OCI-LY7 (cell line): Measurements from ENCODE around the gene ASCC1. TPM values are rescaled to one million over a fixed set of nuclear protein-coding genes. Genes with fewer than 3 reads are reported as not detected.

Source experiments
- BruUV-seq: library from RNA; stranded (reverse); fragments of 400-500 nt; replicated peaks from 2 replicates; lab custom pipeline; 2021; lab: Mats Ljungman, UMichigan
- CTCF ChIA-PET: fragments of 300-600 bp; sonication (Branson Sonifier 250); formaldehyde crosslinking; loops from one replicate; lab custom pipeline; 2022; ENCODE audit warnings: antibody characterized with exemption; ENCODE audit not compliant: unreplicated experiment; lab: Charles Lee
- POLR2A ChIA-PET: fragments of 300-600 bp; sonication (Branson Sonifier 250); formaldehyde crosslinking; loops from one replicate; lab custom pipeline; 2022; ENCODE audit warnings: antibody characterized with exemption; lab: Charles Lee
- DNase-seq: peaks from one replicate; pipeline ENCODE4 v3.0.0-alpha.2; 2015; ENCODE audit warnings: low spot score
- H2AFZ ChIP-seq: fragments of 200-600 bp; sonication (generic), shearing (Covaris generic); 2 replicates; pipeline ENCODE4 v1.6.1; 2014; ENCODE audit warnings: mild to moderate bottlenecking, antibody characterized with exemption, low read length, moderate library complexity
- H3K27ac ChIP-seq: fragments of 200-600 bp; sonication (generic); 2 replicates; pipeline ENCODE4 v1.5.1; 2014; ENCODE audit warnings: mixed run types, low read depth, mild to moderate bottlenecking, moderate library complexity, low read length, inconsistent platforms; ENCODE audit not compliant: poor library complexity, severe bottlenecking
- H3K36me3 ChIP-seq: fragments of 200-600 bp; sonication (generic); 2 replicates; pipeline ENCODE4 v1.6.1; 2014; ENCODE audit warnings: mild to moderate bottlenecking, antibody characterized with exemption, low read length, moderate library complexity, mixed read lengths; ENCODE audit not compliant: insufficient read depth
- H3K4me1 ChIP-seq: fragments of 200-600 bp; sonication (generic); 2 replicates; pipeline ENCODE4 v1.5.1; 2014; ENCODE audit warnings: mild to moderate bottlenecking, low read length; ENCODE audit not compliant: insufficient read depth, poor library complexity, severe bottlenecking
- H3K4me2 ChIP-seq: fragments of 200-600 bp; sonication (generic); 2 replicates; pipeline ENCODE4 v1.6.1; 2014; ENCODE audit warnings: mild to moderate bottlenecking, low read length
- H3K4me3 ChIP-seq: fragments of 200-600 bp; sonication (generic); 2 replicates; pipeline ENCODE4 v1.5.1; 2014; ENCODE audit warnings: mild to moderate bottlenecking, low read depth, low read length; ENCODE audit not compliant: poor library complexity, severe bottlenecking
- H3K79me2 ChIP-seq: fragments of 200-600 bp; sonication (generic); 2 replicates; pipeline ENCODE4 v1.6.1; 2016; ENCODE audit warnings: low read depth, mild to moderate bottlenecking, low read length, moderate library complexity, mixed read lengths; ENCODE audit not compliant: insufficient read depth
- H3K9me2 ChIP-seq: fragments of 200-600 bp; sonication (generic); 2 replicates; pipeline ENCODE4 v1.6.1; 2016; ENCODE audit warnings: mild to moderate bottlenecking, low read length, mixed read lengths; ENCODE audit not compliant: insufficient read depth
- H3K9me3 ChIP-seq: fragments of 200-600 bp; sonication (generic); 2 replicates; pipeline ENCODE4 v1.6.1; 2014; ENCODE audit warnings: mild to moderate bottlenecking, mixed run types, low read length, mixed read lengths
- H4K20me1 ChIP-seq: fragments of 200-600 bp; sonication (generic); 2 replicates; pipeline ENCODE4 v1.6.1; 2014; ENCODE audit warnings: mild to moderate bottlenecking, antibody characterized with exemption, low read length, moderate library complexity, mixed read lengths; ENCODE audit not compliant: insufficient read depth
- CTCF ChIP-seq: fragments of 200-600 bp; sonication (generic); conservative IDR thresholded peaks from 2 replicates; pipeline ENCODE4 v1.5.1; 2014; ENCODE audit warnings: mild to moderate bottlenecking, antibody characterized with exemption, low read length, moderate library complexity, mixed read lengths
- EZH2phosphoT487 ChIP-seq: fragments of 200-600 bp; sonication (generic); IDR thresholded peaks from 2 replicates; pipeline ENCODE4 v1.6.1; 2018; ENCODE audit warnings: low read depth, borderline replicate concordance, mild to moderate bottlenecking, mixed run types, antibody characterized with exemption, low read length, moderate library complexity, mixed read lengths
- intact Hi-C: fragments of 100-400 bp; cut with micrococcal nuclease; formaldehyde crosslinking; loops from one replicate; pipeline ENCODE4 v1.10.0; 2022; ENCODE audit not compliant: unreplicated experiment
- total RNA-seq, 2 experiments: library from RNA; depleted of rRNA in 1 of 2; stranded (reverse); fragments of >200 nt in 1 of 2; shearing (Covaris generic) in 1 of 2; gene quantifications; 2 replicates each; pipeline ENCODE4 v1.2.3, GENCODE V29; 2014 to 2022

The ASCC1 gene
- total RNA-seq, 2 experiments from 2014 or later, result 27.1 to 59.9 TPM

GRCh38 chr10:72068126-72068765 lies 147.8 kb downstream of the ASCC1 start:
- no peak overlapping the region for H3K4me2 ChIP-seq

GRCh38 chr10:72067463-72068125 lies 148.5 kb downstream of the ASCC1 start:
- Histone ChIP-seq H3K9me2 (no peaks in the 10 kb centered on the region), H3K36me3 (no peaks in the 10 kb centered on the region), H3K9me3 (no peaks in the 10 kb centered on the region), H3K4me2 (no peak overlapping the region), H4K20me1 (no peaks in the 10 kb centered on the region), H3K27ac (no peak overlapping the region), H2AFZ (no peak overlapping the region), H3K4me1 (no peaks in the 10 kb centered on the region), H3K79me2 (no peaks in the 10 kb centered on the region), H3K4me3 (no peak overlapping the region)
- intact Hi-C loops, result no loop called here
- no TSS peak for BruUV-seq
- no peak for DNase-seq
- TF ChIP-seq CTCF, result no peak
- no peak for TF ChIP-seq EZH2phosphoT487
- POLR2A ChIA-PET, result no interaction called here
- CTCF ChIA-PET, result no interaction called here

More at GRCh38 chr10:72068126-72068765, 147.8 kb downstream of the ASCC1 start:
- ChIA-PET CTCF (no interaction called here), POLR2A (no interaction called here)
- intact Hi-C loops, result no loop called here
- Histone ChIP-seq H3K4me1 (no peaks in the 10 kb centered on the region), H3K9me2 (no peaks in the 10 kb centered on the region), H3K27ac (no peak overlapping the region), H3K4me3 (no peak overlapping the region), H4K20me1 (no peaks in the 10 kb centered on the region), H3K36me3 (no peaks in the 10 kb centered on the region), H3K9me3 (no peaks in the 10 kb centered on the region), H3K79me2 (no peaks in the 10 kb centered on the region), H2AFZ (no peak overlapping the region)
- no TSS peak for BruUV-seq
- no peak for TF ChIP-seq CTCF
- TF ChIP-seq EZH2phosphoT487, result no peak
- no peak for DNase-seq
